Dendritic cell treated with granulocyte-macrophage colony-stimulating factor and Interleukin-4, amounts not matched to agents 40 ng/mL and 50 ng/mL, for 4 days (primary cell): ENCODE results near the gene MISP3.
A peak's percentile ranks its signal among the peaks of the same experiment; 100 is the strongest.

Experiments
- H3K27ac Mint-ChIP-seq: one replicate; pipeline ENCODE4 v1.8.0; 2022; ENCODE audit warnings: mild to moderate bottlenecking, mixed read lengths
- H3K27me3 Mint-ChIP-seq: one replicate; pipeline ENCODE4 v1.8.0; 2022; ENCODE audit warnings: mild to moderate bottlenecking, mixed read lengths
- H3K36me3 Mint-ChIP-seq: one replicate; pipeline ENCODE4 v1.8.0; 2022; ENCODE audit warnings: low read depth, mixed read lengths
- H3K4me1 Mint-ChIP-seq: one replicate; pipeline ENCODE4 v1.8.0; 2022; ENCODE audit warnings: low read depth, mixed read lengths
- H3K4me3 Mint-ChIP-seq: one replicate; pipeline ENCODE4 v1.8.0; 2022; ENCODE audit warnings: mild to moderate bottlenecking, moderate library complexity, mixed read lengths
- H3K9me3 Mint-ChIP-seq: one replicate; pipeline ENCODE4 v1.8.0; 2022; ENCODE audit warnings: mixed read lengths
- intact Hi-C: fragments of 100-400 bp; cut with micrococcal nuclease; formaldehyde crosslinking; loops from one replicate; pipeline ENCODE4 v1.15.0; 2022

MISP3 gene

GRCh38 chr19:14073925-14074838 lies 1.6 kb downstream of the MISP3 start:
- intact Hi-C loops = loop anchor here (2.0 to 5.0 kb wide), 2 partner anchors 63 to 192 kb away; partner anchors contain the start of gene ASF1B
- H3K9me3 Mint-ChIP-seq = no peaks in the 10 kb centered on the region
- peaks cover 48% of the 10 kb centered on the region for H3K4me1 Mint-ChIP-seq
- H3K27me3 Mint-ChIP-seq = peaks cover 35% of the 10 kb centered on the region
- peak overlapping the region; percentile 100 for H3K4me3 Mint-ChIP-seq
- H3K27ac Mint-ChIP-seq = peak overlapping the region; percentile 93
- peaks cover 17% of the 10 kb centered on the region for H3K36me3 Mint-ChIP-seq

DNA sequence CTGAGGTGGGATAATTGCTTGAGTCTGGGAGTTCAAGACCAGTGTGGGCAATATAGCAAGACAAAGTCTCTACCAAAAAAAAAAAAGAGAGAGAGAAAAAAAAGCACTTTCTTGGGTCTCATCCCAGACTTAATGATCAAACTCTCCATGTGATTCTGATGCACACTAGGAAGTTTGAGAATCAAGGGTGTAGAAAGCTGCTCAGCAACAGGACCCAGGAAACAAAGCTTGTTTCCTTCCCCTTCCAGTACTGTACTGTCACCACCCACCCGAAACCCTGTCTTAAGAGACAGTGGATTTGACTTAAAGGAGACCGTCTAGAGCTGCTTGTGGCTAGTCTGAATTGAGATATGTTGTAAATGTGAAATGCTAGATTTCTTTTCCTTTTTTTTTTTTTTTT lies 5.8 kb downstream of the MISP3 start:
- H3K27ac Mint-ChIP-seq = peak overlapping the region; percentile 69
- peaks cover 6% of the 10 kb centered on the region for H3K27me3 Mint-ChIP-seq
- intact Hi-C loops = no loop called here
- H3K36me3 Mint-ChIP-seq = peaks cover 17% of the 10 kb centered on the region
- H3K9me3 Mint-ChIP-seq = no peaks in the 10 kb centered on the region
- peaks cover 51% of the 10 kb centered on the region for H3K4me1 Mint-ChIP-seq
- no peak overlapping the region for H3K4me3 Mint-ChIP-seq

GRCh38 chr19:14080887-14081796 lies 8.6 kb downstream of the MISP3 start:
- Mint-ChIP-seq H3K4me3 (peak overlapping the region; percentile 93), H3K9me3 (no peaks in the 10 kb centered on the region), H3K4me1 (peaks cover 33% of the 10 kb centered on the region), H3K36me3 (peaks cover 12% of the 10 kb centered on the region), H3K27ac (peak overlapping the region; percentile 93), H3K27me3 (no peaks in the 10 kb centered on the region)
- intact Hi-C loops = loop anchor here (1.0 to 5.0 kb wide), 4 partner anchors 8 to 284 kb away; partner anchors contain the start of genes ASF1B, PRKACA and ZSWIM4

GRCh38 chr19:14081797-14082674 lies 9.4 kb downstream of the MISP3 start:
- Mint-ChIP-seq H3K4me3 (peak overlapping the region; percentile 93), H3K4me1 (peaks cover 28% of the 10 kb centered on the region), H3K9me3 (no peaks in the 10 kb centered on the region), H3K36me3 (peaks cover 17% of the 10 kb centered on the region), H3K27me3 (no peaks in the 10 kb centered on the region), H3K27ac (peak overlapping the region; percentile 93)
- intact Hi-C loops = loop anchor here (1.0 to 5.0 kb wide), 4 partner anchors 7 to 285 kb away; partner anchors contain the start of genes ASF1B, PRKACA and ZSWIM4

DNA sequence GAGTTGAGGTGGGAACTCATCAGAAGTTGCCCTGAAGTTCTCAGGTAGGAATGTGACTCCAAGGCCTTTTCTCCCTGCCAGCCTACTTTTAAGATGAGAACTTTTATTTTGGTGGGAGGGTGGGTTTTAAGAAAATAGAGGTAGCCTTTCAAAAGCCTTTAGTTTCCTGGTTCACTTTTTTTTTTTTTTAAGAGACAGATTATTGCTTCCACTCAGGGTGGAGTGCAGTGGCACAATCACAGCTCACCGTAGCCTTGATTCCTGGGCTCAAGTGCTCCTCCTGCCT lies 10.0 kb downstream of the MISP3 start:
- H3K4me3 Mint-ChIP-seq = peak overlapping the region; percentile 93
- peaks cover 23% of the 10 kb centered on the region for H3K36me3 Mint-ChIP-seq
- peaks cover 23% of the 10 kb centered on the region for H3K4me1 Mint-ChIP-seq
- peak overlapping the region; percentile 93 for H3K27ac Mint-ChIP-seq
- H3K9me3 Mint-ChIP-seq = no peaks in the 10 kb centered on the region
- H3K27me3 Mint-ChIP-seq = no peaks in the 10 kb centered on the region
- intact Hi-C loops = loop anchor here (5.0 kb wide), 2 partner anchors 35 to 285 kb away; partner anchors contain the start of genes PRKACA and ZSWIM4

DNA sequence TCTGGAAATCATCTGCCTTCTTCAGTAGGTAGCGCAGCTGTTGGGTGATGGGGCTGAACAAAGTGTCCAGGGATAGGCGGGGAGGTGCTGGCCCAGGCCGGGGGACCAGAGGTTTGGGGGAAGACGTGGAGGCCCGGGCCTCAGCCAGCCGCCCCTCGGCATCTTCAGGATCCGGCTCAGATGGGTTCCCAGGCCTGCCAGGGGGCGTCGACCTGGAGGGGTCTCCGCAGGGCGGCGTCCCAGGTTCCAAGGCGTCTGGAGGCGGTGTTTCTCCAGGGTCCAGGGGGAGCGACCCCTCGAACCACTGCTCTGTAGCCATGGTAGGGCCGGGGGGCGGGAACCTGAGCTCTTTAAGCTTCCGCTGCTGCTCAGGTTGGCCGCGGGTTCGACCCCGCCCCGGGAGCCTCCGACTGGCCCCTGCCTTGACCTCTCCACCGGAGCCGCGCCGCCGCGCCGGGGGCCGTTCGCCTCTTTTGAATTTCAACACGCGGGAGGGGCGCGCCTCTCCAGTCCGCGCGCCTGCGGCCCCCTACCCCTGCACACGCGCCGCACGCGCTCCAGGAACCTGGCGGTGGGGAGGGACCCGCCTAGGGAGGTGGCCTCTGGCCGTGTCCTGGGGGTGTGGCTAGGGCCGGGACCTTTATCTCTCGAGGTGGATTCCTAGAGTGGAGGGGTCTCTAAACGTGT lies 12.9 kb downstream of the MISP3 start, which contains the start of gene C19orf67:
Gene C19orf67 (minus strand): TSS at position 475 of the 687 bp plus-strand sequence. CDS start 156 bp downstream, at position 319.
- H3K4me3 Mint-ChIP-seq = no peak within 1 kb of the TSS
- peaks cover 42% of the 10 kb centered on the region for H3K36me3 Mint-ChIP-seq
- H3K4me1 Mint-ChIP-seq = peaks cover 25% of the 10 kb centered on the region
- no peak within 1 kb of the TSS for H3K27ac Mint-ChIP-seq
- H3K9me3 Mint-ChIP-seq = no peaks in the 10 kb centered on the region
- H3K27me3 Mint-ChIP-seq = no peaks in the 10 kb centered on the region
- intact Hi-C loops = no loop called here

DNA sequence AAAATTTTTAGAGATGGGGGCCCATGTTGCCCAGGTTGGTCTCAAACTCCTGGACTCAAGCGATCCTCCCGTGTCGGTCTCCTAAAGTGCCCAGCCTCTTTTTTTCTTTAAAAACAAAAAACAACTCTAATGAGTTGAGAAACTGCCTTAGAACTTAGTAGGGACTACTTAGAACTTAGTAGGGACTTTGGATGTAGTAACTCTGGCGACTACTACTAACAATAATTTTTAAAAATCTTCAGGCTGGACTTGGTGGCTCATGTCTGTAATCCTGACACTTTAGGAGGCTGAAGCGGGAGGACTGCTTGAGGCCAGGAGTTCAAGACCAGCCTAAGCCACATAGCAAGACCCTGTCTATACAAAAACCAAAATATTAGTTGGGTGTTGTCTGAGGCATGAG lies 13.5 kb downstream of the MISP3 start:
- no peaks in the 10 kb centered on the region for H3K27me3 Mint-ChIP-seq
- H3K36me3 Mint-ChIP-seq = peaks cover 42% of the 10 kb centered on the region
- no peaks in the 10 kb centered on the region for H3K9me3 Mint-ChIP-seq
- H3K27ac Mint-ChIP-seq = no peak overlapping the region
- intact Hi-C loops = no loop called here
- no peak overlapping the region for H3K4me3 Mint-ChIP-seq
- peaks cover 21% of the 10 kb centered on the region for H3K4me1 Mint-ChIP-seq

GRCh38 chr19:14088634-14089411 lies 16.2 kb downstream of the MISP3 start:
- Mint-ChIP-seq H3K27me3 (no peaks in the 10 kb centered on the region), H3K27ac (peak overlapping the region; percentile 5), H3K36me3 (peaks cover 56% of the 10 kb centered on the region), H3K4me1 (peaks cover 27% of the 10 kb centered on the region), H3K4me3 (peak overlapping the region; percentile 69), H3K9me3 (peaks cover 8% of the 10 kb centered on the region)
- intact Hi-C loops = loop anchor here (1.0 kb wide), 1 partner anchor 8 kb away; no protein-coding TSS in a partner anchor

GRCh38 chr19:14089412-14089661 lies 16.8 kb downstream of the MISP3 start:
- Mint-ChIP-seq H3K9me3 (peaks cover 9% of the 10 kb centered on the region), H3K27ac (peak overlapping the region; percentile 5), H3K36me3 (peaks cover 56% of the 10 kb centered on the region), H3K27me3 (no peaks in the 10 kb centered on the region), H3K4me3 (peak overlapping the region; percentile 69), H3K4me1 (peaks cover 27% of the 10 kb centered on the region)
- intact Hi-C loops = loop anchor here (1.0 kb wide), 1 partner anchor 8 kb away; no protein-coding TSS in a partner anchor

GRCh38 chr19:14089662-14090508 lies 17.3 kb downstream of the MISP3 start:
- Mint-ChIP-seq H3K9me3 (peaks cover 9% of the 10 kb centered on the region), H3K4me3 (peak overlapping the region; percentile 82), H3K27ac (peak overlapping the region; percentile 96), H3K4me1 (peaks cover 27% of the 10 kb centered on the region), H3K27me3 (no peaks in the 10 kb centered on the region), H3K36me3 (peaks cover 61% of the 10 kb centered on the region)
- intact Hi-C loops = loop anchor here (1.0 to 2.0 kb wide), 2 partner anchors 9 to 27 kb away; partner anchors contain the start of gene PRKACA

DNA sequence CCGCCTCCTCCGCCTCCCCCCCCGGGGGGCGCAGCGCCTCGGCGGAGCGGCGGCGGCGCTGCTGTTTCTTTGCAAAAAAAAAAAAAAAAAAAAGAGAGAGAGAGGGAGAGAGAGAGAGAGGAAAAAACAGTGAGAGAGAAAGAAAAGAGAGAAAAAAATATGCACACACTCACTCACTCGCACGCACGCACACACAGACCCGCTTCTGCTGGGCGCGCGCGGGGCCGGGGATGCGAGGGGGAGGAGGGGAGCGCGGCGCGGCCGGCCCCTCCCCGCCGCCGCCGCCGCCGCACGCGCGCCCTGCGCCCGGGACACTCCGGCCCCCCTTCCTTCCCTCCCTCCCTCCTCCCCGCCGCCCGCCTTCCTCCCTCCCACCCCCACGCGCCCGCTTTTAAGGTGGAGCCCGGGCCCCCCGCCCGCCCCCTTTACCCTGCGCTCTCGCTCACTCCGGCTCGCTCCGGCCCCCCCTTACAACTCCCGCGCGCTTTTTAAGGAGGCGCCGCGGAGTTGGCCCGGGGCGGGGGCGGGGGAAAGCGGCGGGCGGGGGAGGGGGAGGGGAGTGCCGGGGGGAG lies 18.0 kb downstream of the MISP3 start, which contains the start of gene SAMD1:
Gene SAMD1 (minus strand): TSS at position 243 of the 572 bp plus-strand sequence.
- H3K4me1 Mint-ChIP-seq = peaks cover 27% of the 10 kb centered on the region
- H3K36me3 Mint-ChIP-seq = peaks cover 61% of the 10 kb centered on the region
- H3K27me3 Mint-ChIP-seq = no peaks in the 10 kb centered on the region
- H3K4me3 Mint-ChIP-seq = peak within 1 kb of the TSS; percentile 94
- peak within 1 kb of the TSS; percentile 96 for H3K27ac Mint-ChIP-seq
- intact Hi-C loops = loop anchor here (2.0 kb wide), 1 partner anchor 26 kb away; the partner anchor contains the start of gene PRKACA
- H3K9me3 Mint-ChIP-seq = peaks cover 9% of the 10 kb centered on the region
